ENCODE results near the gene SCAF1.

GRCh38 chr19:49594157-49594992 is 47.6 kb upstream of the SCAF1 start:
- TF ChIP-seq, protein P1, sequence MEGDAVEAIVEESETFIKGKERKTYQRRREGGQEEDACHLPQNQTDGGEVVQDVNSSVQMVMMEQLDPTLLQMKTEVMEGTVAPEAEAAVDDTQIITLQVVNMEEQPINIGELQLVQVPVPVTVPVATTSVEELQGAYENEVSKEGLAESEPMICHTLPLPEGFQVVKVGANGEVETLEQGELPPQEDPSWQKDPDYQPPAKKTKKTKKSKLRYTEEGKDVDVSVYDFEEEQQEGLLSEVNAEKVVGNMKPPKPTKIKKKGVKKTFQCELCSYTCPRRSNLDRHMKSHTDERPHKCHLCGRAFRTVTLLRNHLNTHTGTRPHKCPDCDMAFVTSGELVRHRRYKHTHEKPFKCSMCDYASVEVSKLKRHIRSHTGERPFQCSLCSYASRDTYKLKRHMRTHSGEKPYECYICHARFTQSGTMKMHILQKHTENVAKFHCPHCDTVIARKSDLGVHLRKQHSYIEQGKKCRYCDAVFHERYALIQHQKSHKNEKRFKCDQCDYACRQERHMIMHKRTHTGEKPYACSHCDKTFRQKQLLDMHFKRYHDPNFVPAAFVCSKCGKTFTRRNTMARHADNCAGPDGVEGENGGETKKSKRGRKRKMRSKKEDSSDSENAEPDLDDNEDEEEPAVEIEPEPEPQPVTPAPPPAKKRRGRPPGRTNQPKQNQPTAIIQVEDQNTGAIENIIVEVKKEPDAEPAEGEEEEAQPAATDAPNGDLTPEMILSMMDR (IDR thresholded peaks at IDR 0.05): no peak
- TF ChIP-seq ZFX (IDR thresholded peaks at IDR 0.05; ENCODE audit: borderline replicate concordance): no peak
